HEK293T (cell line): Measurements from ENCODE around the gene GINS2.

Experiments
- FOXK2 ChIP-seq: fragments of 450-650 bp; IDR thresholded peaks from 2 replicates; pipeline ENCODE4 v1.6.1; 2016; ENCODE audit warnings: mild to moderate bottlenecking
- FOXM1 ChIP-seq: fragments of 450-650 bp; IDR thresholded peaks from 2 replicates; pipeline ENCODE4 v1.6.1; 2017; ENCODE audit warnings: mild to moderate bottlenecking, borderline replicate concordance
- HDGF ChIP-seq: fragments of 450-650 bp; IDR thresholded peaks from 2 replicates; pipeline ENCODE4 v1.6.1; 2017; ENCODE audit warnings: antibody characterized with exemption, borderline replicate concordance
- SUZ12 ChIP-seq: fragments of 450-650 bp; IDR thresholded peaks from 2 replicates; pipeline ENCODE4 v1.6.1; 2016; ENCODE audit warnings: mild to moderate bottlenecking
- TF ChIP-seq, protein P1 (sequence below): fragments of 450-650 bp; IDR thresholded peaks from 2 replicates; pipeline ENCODE4 v1.6.1; 2016

DNA sequence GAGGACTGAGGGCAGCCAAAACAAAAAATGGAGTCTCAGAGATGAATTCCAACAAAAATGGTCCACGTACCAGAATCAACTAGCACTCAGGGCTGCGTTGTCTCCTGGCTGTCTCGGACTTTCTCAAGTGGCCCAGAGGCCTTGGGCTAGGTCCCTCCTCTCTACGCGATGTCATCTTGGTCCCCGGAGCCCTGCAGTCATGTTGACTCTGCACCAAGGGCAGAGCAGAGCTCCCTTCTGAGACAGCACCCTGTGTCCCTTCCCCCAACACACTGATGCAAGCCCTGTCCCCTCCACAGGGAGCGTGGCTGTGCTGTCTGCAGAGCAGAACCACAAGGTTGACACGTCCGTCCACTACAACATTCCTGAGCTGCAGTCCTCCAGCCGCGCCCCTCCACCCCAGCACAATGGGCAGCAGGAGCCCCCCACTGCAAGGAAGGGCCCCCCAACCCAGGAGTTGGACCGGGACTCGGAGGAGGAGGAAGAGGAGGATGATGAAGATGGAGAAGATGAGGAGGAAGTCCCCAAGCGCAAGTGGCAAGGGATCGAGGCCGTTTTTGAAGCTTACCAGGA is 20.8 kb downstream of the GINS2 start:
- no peak for TF ChIP-seq FOXK2
- no peak for TF ChIP-seq HDGF
- TF ChIP-seq, protein P1, sequence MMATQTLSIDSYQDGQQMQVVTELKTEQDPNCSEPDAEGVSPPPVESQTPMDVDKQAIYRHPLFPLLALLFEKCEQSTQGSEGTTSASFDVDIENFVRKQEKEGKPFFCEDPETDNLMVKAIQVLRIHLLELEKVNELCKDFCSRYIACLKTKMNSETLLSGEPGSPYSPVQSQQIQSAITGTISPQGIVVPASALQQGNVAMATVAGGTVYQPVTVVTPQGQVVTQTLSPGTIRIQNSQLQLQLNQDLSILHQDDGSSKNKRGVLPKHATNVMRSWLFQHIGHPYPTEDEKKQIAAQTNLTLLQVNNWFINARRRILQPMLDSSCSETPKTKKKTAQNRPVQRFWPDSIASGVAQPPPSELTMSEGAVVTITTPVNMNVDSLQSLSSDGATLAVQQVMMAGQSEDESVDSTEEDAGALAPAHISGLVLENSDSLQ: no peak
- no peak for TF ChIP-seq SUZ12
- TF ChIP-seq FOXM1: no peak
